OCI-LY7 (cell line): ENCODE measurements around the gene GPNMB. TPM values are rescaled to one million over a fixed set of nuclear protein-coding genes. Genes with fewer than 3 reads are reported as not detected.

ENCODE experiments used
- BruUV-seq: library from RNA; stranded (reverse); fragments of 400-500 nt; replicated peaks from 2 replicates; lab custom pipeline; 2021; lab: Mats Ljungman, UMichigan
- CTCF ChIA-PET: fragments of 300-600 bp; sonication (Branson Sonifier 250); formaldehyde crosslinking; loops from one replicate; lab custom pipeline; 2022; ENCODE audit warnings: antibody characterized with exemption; ENCODE audit not compliant: unreplicated experiment; lab: Charles Lee
- POLR2A ChIA-PET: fragments of 300-600 bp; sonication (Branson Sonifier 250); formaldehyde crosslinking; loops from one replicate; lab custom pipeline; 2022; ENCODE audit warnings: antibody characterized with exemption; lab: Charles Lee
- DNase-seq: peaks from one replicate; pipeline ENCODE4 v3.0.0-alpha.2; 2015; ENCODE audit warnings: low spot score
- H2AFZ ChIP-seq: fragments of 200-600 bp; sonication (generic), shearing (Covaris generic); 2 replicates; pipeline ENCODE4 v1.6.1; 2014; ENCODE audit warnings: mild to moderate bottlenecking, antibody characterized with exemption, low read length, moderate library complexity
- H3K27ac ChIP-seq: fragments of 200-600 bp; sonication (generic); 2 replicates; pipeline ENCODE4 v1.5.1; 2014; ENCODE audit warnings: mixed run types, low read depth, mild to moderate bottlenecking, moderate library complexity, low read length, inconsistent platforms; ENCODE audit not compliant: poor library complexity, severe bottlenecking
- H3K36me3 ChIP-seq: fragments of 200-600 bp; sonication (generic); 2 replicates; pipeline ENCODE4 v1.6.1; 2014; ENCODE audit warnings: mild to moderate bottlenecking, antibody characterized with exemption, low read length, moderate library complexity, mixed read lengths; ENCODE audit not compliant: insufficient read depth
- H3K4me1 ChIP-seq: fragments of 200-600 bp; sonication (generic); 2 replicates; pipeline ENCODE4 v1.5.1; 2014; ENCODE audit warnings: mild to moderate bottlenecking, low read length; ENCODE audit not compliant: insufficient read depth, poor library complexity, severe bottlenecking
- H3K4me2 ChIP-seq: fragments of 200-600 bp; sonication (generic); 2 replicates; pipeline ENCODE4 v1.6.1; 2014; ENCODE audit warnings: mild to moderate bottlenecking, low read length
- H3K4me3 ChIP-seq: fragments of 200-600 bp; sonication (generic); 2 replicates; pipeline ENCODE4 v1.5.1; 2014; ENCODE audit warnings: mild to moderate bottlenecking, low read depth, low read length; ENCODE audit not compliant: poor library complexity, severe bottlenecking
- H3K79me2 ChIP-seq: fragments of 200-600 bp; sonication (generic); 2 replicates; pipeline ENCODE4 v1.6.1; 2016; ENCODE audit warnings: low read depth, mild to moderate bottlenecking, low read length, moderate library complexity, mixed read lengths; ENCODE audit not compliant: insufficient read depth
- H3K9me2 ChIP-seq: fragments of 200-600 bp; sonication (generic); 2 replicates; pipeline ENCODE4 v1.6.1; 2016; ENCODE audit warnings: mild to moderate bottlenecking, low read length, mixed read lengths; ENCODE audit not compliant: insufficient read depth
- H3K9me3 ChIP-seq: fragments of 200-600 bp; sonication (generic); 2 replicates; pipeline ENCODE4 v1.6.1; 2014; ENCODE audit warnings: mild to moderate bottlenecking, mixed run types, low read length, mixed read lengths
- H4K20me1 ChIP-seq: fragments of 200-600 bp; sonication (generic); 2 replicates; pipeline ENCODE4 v1.6.1; 2014; ENCODE audit warnings: mild to moderate bottlenecking, antibody characterized with exemption, low read length, moderate library complexity, mixed read lengths; ENCODE audit not compliant: insufficient read depth
- EZH2phosphoT487 ChIP-seq: fragments of 200-600 bp; sonication (generic); IDR thresholded peaks from 2 replicates; pipeline ENCODE4 v1.6.1; 2018; ENCODE audit warnings: low read depth, borderline replicate concordance, mild to moderate bottlenecking, mixed run types, antibody characterized with exemption, low read length, moderate library complexity, mixed read lengths
- intact Hi-C: fragments of 100-400 bp; cut with micrococcal nuclease; formaldehyde crosslinking; loops from one replicate; pipeline ENCODE4 v1.10.0; 2022; ENCODE audit not compliant: unreplicated experiment
- total RNA-seq, 2 experiments: library from RNA; depleted of rRNA in 1 of 2; stranded (reverse); fragments of >200 nt in 1 of 2; shearing (Covaris generic) in 1 of 2; gene quantifications; 2 replicates each; pipeline ENCODE4 v1.2.3, GENCODE V29; 2014 to 2022
- TF ChIP-seq, protein P1 (sequence below): fragments of 200-600 bp; sonication (generic); conservative IDR thresholded peaks from 2 replicates; pipeline ENCODE4 v1.5.1; 2014; ENCODE audit warnings: mild to moderate bottlenecking, antibody characterized with exemption, low read length, moderate library complexity, mixed read lengths

Gene GPNMB
- total RNA-seq, 2 experiments from 2014 or later, result 1.4 to 3.5 TPM

DNA sequence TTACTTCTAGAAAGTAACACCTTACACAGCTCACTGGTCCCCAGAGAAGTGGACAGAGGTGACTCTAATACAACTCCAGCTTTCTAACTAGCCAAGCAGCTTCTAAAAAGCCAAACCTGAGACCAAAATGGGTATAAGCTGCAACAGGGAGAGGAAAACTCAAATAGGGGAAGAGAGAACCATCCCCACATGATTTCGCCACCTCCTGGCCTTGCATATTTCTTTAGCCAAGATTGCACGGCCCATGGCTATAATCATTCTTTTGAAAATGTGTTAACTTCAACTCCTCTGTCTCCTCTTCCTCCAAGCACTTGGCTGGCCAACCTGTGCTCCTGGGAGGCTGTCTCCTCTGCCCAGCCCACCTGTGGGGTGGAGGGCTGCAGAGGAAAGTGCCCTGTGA lies 36.1 kb upstream of the GPNMB start:
- H3K9me2 ChIP-seq, result no peaks in the 10 kb centered on the region
- no peak overlapping the region for H3K27ac ChIP-seq
- H3K4me1 ChIP-seq, result no peaks in the 10 kb centered on the region
- ChIA-PET POLR2A (no interaction called here), CTCF (no interaction called here)
- no peaks in the 10 kb centered on the region for H3K9me3 ChIP-seq
- TF ChIP-seq, protein P1, sequence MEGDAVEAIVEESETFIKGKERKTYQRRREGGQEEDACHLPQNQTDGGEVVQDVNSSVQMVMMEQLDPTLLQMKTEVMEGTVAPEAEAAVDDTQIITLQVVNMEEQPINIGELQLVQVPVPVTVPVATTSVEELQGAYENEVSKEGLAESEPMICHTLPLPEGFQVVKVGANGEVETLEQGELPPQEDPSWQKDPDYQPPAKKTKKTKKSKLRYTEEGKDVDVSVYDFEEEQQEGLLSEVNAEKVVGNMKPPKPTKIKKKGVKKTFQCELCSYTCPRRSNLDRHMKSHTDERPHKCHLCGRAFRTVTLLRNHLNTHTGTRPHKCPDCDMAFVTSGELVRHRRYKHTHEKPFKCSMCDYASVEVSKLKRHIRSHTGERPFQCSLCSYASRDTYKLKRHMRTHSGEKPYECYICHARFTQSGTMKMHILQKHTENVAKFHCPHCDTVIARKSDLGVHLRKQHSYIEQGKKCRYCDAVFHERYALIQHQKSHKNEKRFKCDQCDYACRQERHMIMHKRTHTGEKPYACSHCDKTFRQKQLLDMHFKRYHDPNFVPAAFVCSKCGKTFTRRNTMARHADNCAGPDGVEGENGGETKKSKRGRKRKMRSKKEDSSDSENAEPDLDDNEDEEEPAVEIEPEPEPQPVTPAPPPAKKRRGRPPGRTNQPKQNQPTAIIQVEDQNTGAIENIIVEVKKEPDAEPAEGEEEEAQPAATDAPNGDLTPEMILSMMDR, result no peak
- TF ChIP-seq EZH2phosphoT487, result no peak
- H3K4me3 ChIP-seq, result no peak overlapping the region
- BruUV-seq, result no TSS peak
- no peaks in the 10 kb centered on the region for H4K20me1 ChIP-seq
- peaks cover 3% of the 10 kb centered on the region; the same call in 1 of the 2 replicates for H3K36me3 ChIP-seq
- H3K79me2 ChIP-seq, result no peaks in the 10 kb centered on the region
- intact Hi-C loops, result no loop called here
- H3K4me2 ChIP-seq, result no peak overlapping the region
- H2AFZ ChIP-seq, result no peak overlapping the region
- no peak for DNase-seq

DNA sequence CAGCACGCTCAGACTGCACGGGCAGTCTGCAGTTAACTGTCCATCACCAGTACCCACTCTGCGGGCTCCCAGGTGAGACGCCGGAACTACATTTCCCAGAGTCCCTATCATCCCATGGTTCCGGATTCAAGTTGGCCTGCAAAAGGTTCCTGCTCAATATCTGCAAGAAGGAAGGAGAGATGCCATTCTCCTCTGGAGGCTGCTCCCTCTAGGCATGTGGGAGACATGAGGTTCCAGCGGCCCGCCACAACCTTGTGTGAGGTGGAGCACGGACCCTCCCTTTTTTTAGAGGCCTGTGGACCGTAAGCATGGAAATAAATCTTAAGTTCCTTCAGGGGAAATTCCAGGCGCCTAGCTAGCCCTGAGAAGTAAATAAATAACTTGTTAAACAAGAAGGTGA lies 35.0 kb upstream of the GPNMB start:
- H3K4me1 ChIP-seq, result no peaks in the 10 kb centered on the region
- H4K20me1 ChIP-seq, result no peaks in the 10 kb centered on the region
- no TSS peak for BruUV-seq
- TF ChIP-seq, protein P1, result no peak
- TF ChIP-seq EZH2phosphoT487, result no peak
- DNase-seq, result no peak
- POLR2A ChIA-PET, result interaction anchor here (1.7 kb wide), 1 partner anchor 8 kb away, joined by 4 read pairs; no protein-coding TSS in a partner anchor
- intact Hi-C loops, result no loop called here
- H3K9me3 ChIP-seq, result no peaks in the 10 kb centered on the region
- H3K4me2 ChIP-seq, result no peak overlapping the region
- no peaks in the 10 kb centered on the region for H3K36me3 ChIP-seq
- no peak overlapping the region for H2AFZ ChIP-seq
- no peaks in the 10 kb centered on the region for H3K79me2 ChIP-seq
- H3K9me2 ChIP-seq, result no peaks in the 10 kb centered on the region
- H3K4me3 ChIP-seq, result no peak overlapping the region
- CTCF ChIA-PET, result no interaction called here
- no peak overlapping the region for H3K27ac ChIP-seq

DNA sequence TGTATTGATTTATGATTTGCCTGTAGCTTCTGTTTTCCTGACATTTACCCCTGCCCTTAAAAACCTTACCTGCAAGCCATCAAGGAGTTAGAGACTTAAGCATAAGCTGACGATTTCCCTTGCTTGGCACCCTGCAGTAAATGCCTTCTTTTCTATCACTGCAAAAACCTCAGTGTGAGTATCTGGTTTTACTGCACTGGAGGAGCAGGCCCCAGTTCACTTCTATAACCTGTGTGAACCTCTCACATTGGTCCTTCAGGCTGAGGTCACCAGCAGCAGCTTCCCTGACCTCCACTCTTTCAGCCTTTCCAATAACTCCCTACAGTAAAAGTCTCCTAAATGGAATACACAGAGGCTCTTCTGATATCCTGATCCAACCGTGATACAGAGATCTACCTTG lies 34.2 kb upstream of the GPNMB start:
- H3K9me3 ChIP-seq, result no peaks in the 10 kb centered on the region
- ChIA-PET POLR2A (interaction anchor here (0.6 to 1.7 kb wide), 2 partner anchors 9 to 125 kb away, joined by 3 to 4 read pairs; no protein-coding TSS in a partner anchor), CTCF (no interaction called here)

More for the DNA sequence above, 34.2 kb upstream of the GPNMB start:
- DNase-seq, result no peak
- Histone ChIP-seq H3K27ac (no peak overlapping the region), H3K9me2 (no peaks in the 10 kb centered on the region), H4K20me1 (no peaks in the 10 kb centered on the region), H3K4me1 (no peaks in the 10 kb centered on the region), H3K36me3 (no peaks in the 10 kb centered on the region), H2AFZ (no peak overlapping the region), H3K4me3 (no peak overlapping the region), H3K79me2 (no peaks in the 10 kb centered on the region), H3K4me2 (no peak overlapping the region)
- no peak for TF ChIP-seq EZH2phosphoT487
- TF ChIP-seq, protein P1, result no peak
- intact Hi-C loops, result no loop called here
- BruUV-seq, result no TSS peak
